HCEC 1CT (cell line): ENCODE data around the gene UBAP1.
"Not testable (repeated sequence)": the region's sequence is repeated elsewhere in the genome, so short reads cannot be mapped to it uniquely, and the experiment has no call there.

Experiments used
- DNase-seq: peaks from one replicate; pipeline ENCODE4 v3.0.0-alpha.2; 2017

The UBAP1 gene

DNA sequence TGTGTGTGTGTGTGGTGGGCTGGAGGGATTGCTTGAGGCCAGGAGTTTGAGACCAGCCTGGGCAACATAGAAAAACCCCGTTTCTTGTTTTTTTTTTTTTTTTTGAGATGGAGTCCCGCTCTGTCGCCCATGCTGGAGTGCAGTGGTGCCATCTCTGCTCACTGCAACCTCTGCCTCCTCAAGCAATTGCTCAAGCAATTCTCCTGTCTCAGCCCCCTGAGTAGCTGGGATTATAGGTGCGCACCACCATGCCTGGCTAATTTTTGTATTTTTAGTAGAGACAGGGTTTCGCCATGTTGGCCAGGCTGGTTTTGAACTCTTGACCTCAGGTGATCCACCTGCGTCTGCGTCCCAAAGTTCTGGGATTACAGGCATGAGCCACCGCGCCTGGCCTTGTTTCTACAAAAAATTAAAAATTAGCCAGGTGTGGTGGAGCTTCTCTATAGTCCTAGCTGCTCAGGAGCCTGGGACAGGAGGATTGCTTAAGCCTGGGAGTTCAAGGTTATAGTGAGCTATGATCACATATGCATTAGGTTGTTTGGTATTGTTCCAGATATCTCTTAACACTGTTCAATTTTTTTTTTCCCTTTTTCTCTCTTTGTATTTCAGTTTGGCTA lies 47.4 kb downstream of the UBAP1 start:
- not testable (repeated sequence) for DNase-seq

DNA sequence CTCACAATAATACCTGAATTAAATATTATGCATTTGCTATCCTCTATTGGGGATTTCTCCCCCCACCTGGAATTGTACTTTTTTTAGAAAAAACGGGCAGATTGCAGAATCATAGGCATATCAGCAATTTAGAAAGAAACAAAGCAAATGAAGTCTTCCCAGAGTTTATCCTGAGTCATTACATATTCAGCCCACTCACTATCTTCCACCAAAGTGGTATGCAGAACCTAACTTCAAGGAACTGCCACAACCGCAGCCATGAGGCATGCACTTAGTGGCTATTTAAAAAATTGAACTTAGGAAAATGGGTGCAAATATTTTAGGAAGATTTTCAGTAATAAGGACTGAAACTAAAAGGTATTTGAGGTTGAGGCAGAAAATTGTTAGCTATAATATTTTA lies 48.6 kb downstream of the UBAP1 start:
- DNase-seq = peak; percentile 26

DNA sequence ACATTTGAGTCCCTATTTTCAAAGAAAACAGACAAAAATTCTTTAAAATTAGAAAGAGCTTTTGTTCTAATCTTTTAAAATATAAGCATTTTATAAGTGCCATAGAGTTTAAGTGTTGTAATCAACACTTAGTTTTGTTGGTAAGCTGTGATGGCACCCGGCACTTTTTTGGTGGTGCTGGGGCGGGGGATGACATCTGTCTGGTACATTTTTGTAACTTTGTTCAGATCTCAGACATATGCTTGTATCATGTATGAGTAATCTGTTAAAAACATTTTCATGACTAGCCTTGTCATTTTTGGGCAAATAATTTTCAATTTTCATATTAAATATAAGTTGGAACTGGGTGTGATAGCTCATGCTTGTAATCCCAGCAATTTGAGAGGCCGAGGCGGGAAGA lies 51.7 kb downstream of the UBAP1 start:
- peak; percentile 35 for DNase-seq

DNA sequence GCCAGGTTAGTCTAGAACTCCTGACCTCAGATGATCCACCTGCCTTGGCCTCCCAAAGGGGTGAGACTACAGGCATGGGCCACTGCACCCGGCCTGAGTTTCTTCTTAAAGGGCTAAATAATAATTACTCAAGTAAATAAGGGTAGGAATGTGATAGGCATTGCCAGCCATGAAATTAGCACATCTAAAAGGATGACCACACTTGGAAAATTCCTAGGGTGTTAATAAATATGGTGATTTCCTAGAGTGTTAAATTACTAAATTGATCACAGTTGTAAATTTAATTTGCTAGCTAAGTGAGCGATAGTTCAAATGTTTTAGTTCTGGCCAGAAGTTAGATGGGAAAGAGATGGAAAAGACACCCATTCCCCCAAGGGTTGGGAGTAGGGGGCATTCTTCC lies 53.4 kb downstream of the UBAP1 start:
- no peak for DNase-seq

DNA sequence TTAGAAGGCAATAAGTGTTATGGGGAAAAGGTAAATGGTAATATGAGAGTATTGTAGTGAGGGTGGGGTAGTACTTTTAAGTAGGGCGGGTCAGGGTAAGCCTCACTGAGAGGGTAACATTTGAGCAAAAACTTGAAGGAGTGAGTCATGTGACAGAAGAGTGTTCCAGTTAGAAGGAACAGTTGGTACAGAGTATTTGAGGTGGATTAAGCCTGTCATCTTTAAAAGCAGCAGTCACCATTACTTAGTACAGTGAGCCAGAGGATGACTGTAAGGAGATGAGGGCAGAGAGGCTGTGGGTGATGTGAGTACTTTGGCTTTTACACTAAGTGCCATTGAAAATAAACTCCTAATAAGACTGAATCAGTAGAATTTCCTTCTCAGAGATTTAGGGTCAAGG lies 54.8 kb downstream of the UBAP1 start:
- peak; percentile 47 for DNase-seq

DNA sequence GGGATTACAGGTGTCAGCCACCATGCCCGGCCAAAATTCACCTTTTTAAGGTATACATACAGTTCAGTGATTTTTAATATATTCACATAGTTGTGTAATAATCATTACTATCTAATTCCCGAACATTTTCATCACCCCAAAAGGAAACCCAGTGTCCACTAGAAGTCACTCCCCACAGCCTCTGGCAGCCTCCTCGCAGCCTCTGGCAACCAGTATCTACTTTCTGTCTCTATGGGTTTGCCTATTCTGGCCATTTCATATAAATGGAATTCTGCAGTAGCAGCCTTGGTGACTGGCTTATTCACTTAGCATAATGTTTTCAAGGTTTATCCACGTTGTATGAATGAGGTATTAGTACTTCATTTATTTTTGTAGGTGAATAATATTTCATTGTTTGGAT lies 59.0 kb downstream of the UBAP1 start:
- DNase-seq = no peak

DNA sequence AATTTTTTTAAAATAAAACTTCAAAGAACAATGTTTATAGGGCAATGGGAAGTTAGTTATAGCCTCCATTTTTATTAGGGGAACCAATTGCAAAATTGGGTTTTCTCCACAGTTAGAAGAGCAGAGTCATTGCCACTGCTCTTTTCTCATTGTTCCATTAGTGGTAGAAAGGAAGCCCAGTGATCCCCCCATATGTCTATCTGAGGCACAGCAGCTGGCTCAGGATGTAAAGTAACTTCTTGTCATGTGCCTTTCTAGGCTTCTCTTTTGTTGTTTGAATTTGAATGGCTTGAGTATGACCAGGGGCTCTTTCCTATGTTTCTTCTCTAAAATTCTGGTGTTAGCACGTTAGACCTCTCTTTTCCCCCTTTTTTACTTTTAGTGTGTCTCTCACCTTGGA lies 61.2 kb downstream of the UBAP1 start:
- no peak for DNase-seq

DNA sequence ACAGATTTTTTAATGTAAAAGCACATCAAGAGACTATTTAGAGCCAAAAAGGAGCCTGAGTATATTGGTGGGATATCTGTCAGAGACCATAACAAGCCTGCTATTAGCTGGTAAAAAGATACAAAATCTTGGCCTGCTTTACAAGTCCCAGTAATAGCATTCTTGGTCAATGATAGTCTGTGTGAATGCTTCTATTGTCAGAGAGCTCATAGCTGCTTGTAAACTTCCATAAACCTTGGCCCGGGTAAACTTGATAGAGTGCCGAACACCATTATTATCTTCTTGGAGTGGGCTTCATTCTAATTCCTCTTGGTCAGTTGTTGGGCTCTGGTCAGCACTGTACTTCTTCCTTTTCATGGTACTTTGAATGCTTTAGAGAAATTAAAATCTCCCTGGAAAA lies 64.0 kb downstream of the UBAP1 start:
- no peak for DNase-seq

DNA sequence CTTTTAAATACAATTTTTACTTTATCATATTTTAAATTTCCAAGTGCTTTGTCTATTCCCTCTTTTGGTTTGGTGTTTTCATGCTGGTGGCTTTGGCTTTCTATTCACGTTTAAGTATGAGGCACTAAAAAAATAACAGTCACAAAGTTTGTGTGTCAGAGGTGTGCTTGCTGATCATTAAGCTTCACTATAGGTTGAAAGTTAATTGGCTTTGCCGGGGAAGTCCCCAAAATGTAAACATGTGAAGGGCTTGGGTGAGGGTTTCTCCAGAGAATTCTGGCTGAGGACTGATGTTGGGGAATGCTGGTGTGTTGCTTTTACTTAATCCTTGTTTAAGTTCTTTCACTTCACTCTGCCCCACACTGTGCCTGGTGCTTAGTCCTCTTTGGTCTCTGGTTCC lies 66.4 kb downstream of the UBAP1 start:
- not testable (repeated sequence) for DNase-seq

DNA sequence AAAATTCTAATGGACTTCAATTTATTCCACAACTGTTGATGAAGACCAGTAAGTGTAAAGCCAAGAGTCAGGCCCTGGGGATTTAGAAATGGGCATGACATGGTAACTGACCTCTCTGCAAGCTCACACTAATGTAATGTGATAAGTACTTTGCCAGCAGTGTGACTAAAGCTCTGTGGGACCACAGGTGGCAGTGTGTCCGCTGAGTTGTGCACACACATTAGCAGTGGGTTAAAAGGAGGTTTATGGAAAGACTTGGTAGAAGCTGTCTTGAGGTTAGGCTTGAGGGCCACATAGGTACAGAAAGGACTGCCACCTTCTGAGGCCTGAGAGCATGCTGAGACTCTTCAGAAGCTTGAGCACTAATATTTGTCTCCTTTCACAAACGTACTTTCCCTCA lies 67.6 kb downstream of the UBAP1 start:
- no peak for DNase-seq

DNA sequence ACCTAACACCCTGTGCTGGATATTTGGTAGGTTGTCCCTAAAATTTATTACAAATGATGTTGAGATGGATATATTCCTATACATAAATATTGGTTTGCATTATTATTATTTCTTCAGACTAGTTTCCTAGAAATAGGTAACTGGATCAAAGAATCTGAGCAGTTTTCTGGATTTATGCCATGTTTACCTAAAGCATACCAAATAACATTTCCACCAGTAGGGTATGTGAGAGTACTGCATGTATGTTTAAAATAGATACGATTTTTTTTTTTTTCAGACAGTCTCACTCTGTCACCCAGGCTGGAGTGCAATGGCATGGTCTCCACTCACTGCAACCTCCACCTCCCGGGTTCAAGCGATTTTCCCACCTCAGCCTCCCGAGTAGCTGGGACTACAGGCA lies 68.9 kb downstream of the UBAP1 start:
- DNase-seq = peak; percentile 5

DNA sequence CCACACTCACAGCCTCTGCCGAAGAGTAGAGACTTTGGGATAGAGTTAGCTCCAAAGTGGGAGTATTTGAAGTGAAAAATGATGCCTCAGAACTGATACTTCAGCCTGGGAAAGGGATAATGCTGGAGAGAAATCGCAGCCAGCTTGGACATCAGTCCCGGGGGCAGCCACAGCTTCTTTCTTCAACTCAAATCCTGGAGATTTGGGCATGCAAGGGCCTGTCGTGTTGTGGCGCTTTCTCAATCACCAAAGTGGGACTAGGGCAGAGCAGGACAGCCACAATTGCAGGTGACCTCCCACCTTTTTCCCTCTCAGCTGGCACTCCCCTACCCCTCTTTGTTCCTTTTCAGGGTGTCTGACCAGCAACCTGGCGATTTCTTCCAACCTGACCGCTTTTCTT lies 70.4 kb downstream of the UBAP1 start:
- DNase-seq = no peak

DNA sequence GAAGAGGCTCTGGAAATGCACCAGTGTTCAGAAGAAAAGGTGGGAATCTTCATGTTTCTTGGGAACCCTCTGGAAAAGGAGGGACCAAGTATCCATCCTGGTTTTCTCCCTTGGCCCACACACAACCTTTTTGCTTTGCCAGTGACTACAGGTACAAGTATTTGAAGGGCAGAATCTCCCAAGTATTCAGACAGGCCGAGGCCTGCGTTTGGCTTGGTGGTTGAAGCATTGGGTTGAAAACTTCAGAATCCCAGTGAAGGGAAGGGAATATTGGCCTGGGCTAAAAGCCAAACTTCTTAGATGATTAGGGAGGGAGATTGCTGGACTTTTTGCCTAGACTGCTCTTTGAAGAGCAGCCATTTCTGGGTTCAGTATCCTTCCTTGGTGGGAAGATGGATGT lies 71.9 kb downstream of the UBAP1 start:
- no peak for DNase-seq

DNA sequence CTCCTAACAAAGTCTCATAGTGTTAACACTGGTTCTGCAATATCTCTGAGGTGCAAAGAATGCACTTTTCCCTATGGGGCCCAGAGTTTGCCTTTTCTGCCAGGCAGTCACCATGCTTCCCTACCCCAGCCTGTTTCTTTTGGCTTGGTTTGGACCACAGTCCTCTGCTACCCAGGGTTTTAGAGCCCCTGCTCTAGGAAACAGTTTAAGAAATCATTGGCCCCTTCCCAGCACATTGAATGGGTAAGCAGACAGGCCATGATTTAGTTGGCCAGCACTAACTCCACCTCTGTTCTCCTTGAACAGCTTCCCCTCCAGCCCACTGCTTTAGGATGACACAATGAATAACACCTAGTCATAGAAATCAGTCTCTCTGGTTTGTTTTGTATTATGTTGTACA lies 73.2 kb downstream of the UBAP1 start:
- DNase-seq = no peak

DNA sequence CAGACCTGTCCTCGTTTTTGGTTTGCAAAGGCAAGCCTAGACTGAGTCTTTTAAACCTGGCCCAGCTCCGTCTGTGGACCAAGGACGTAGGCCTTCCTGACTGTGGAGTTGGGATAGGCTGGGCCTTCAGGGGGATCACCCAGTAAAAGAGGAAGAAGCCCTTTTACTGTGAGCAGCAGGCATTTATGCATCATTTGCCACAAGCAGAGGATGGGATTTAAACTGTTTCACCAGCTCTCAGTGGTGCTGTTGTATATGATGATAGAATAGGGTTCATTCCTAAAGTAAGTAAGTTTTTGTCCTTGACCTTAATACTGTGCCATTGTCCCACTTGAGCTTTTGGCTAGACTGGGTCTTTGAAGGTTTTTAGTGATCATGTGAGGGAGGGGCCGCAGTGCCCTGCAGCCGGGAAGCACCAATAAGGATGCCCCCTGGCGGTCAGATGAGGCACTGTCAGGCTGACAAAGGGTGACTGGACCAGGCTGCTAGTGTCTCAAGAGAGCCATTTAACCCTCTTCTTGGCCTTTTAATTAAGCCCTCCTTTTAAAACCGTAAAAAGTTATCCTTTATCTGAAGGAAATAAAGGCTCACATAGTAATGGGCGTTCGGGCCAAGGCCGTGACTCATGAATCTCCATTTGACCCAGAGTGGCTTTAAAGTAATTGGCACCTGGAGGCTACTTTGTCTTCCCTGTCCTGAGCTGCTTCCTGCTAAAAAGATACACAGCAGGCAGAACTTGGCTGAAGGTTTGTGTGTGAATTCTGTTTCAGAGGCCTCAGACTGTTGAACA lies 74.0 kb downstream of the UBAP1 start:
- peak; percentile 56 for DNase-seq

DNA sequence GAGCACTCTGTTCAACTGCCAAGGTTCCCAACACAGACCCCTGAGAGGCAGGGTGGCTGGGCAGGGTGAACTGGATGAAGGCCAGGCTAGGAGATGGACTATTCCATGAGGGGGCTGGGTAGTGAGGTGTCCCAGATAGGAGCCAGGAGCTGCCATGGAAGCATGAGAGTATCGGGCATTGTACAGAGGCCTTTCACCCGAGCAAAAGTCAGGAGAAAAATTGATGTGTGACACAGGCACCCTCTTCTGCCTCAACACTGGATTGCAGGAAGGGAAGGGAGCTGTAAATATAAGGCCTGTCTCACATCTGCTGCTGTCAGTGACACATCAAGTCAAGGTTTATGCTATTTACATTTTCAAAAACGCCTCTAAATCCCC lies 74.6 kb downstream of the UBAP1 start:
- peak; percentile 53 for DNase-seq

DNA sequence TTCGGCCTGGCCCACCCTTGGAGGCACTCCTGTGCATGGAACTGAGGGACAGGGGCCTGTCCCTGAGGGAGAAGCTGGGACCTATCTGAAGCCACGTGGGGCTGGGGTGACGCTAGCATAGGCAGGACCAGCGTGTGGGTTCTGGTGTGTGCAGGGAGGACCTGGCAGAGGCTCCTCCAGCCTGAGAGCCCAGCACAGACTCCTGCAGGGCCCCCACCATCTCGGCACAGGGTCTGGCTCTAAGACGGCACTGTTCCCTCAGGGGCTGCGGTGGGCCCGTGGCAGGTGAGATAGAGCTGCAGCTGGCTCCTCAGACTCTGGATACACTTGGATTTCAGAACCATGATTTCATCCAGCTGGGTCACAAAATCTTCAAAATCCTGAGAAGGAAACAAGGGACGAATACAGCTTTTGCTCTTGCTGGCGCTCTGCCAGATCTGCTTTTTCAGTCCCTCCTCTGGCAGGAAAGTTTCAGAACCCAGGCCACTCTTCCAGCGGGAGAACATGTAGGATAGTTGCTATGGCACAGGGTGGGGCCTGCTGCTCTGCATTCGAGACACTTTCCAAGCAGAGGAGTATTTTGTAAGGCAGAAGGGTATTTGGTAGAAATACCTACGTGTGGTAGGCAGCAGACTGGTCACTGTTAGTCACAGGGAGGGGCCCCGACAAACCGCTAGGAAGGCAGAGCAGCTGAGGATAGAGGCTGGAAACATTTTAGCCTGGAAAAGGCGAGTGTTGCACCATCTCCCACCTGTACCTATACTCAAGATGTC lies 75.5 kb downstream of the UBAP1 start:
- DNase-seq = peak; percentile 90

DNA sequence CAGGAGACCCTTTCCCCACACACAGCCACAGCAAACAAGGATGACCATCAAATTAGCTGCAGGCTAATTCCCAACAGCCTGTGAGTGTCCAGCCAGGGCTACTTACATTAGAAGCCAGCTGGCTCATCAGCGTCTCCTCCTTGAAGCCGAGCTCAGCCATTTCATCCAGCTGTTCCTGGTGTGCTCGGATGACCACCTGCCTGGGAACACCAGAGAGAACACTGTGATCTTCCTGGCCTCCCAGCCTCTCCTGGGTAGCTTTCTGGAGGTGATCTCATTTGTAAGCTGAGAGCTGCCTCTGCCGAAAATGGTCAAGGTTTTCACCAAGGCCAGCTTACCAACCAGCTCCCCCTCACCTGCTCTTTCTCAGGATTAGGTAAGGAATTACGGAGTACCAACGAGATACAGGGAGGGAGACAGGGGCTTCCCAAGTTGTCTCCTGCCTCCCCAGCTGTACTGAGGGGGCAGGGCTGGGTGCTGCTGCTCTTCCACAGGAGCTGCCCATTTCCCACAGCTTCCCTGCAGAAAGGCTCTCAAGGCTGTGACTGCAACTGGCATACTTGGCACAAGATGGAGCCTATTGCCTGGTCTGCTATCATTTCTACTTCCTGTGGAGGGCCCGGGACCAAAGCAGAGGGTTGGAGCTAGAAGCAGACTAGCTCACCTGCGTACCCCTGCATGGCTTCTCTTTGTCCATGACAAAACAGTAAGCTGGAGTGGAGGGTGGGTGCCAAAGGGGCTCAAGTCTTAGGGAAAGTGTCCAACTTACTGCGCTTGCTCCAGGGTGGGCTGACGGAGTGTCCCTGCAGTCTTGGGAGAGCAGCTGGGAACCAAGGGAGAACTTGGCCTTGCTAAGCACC lies 76.4 kb downstream of the UBAP1 start:
- DNase-seq = peak; percentile 44

DNA sequence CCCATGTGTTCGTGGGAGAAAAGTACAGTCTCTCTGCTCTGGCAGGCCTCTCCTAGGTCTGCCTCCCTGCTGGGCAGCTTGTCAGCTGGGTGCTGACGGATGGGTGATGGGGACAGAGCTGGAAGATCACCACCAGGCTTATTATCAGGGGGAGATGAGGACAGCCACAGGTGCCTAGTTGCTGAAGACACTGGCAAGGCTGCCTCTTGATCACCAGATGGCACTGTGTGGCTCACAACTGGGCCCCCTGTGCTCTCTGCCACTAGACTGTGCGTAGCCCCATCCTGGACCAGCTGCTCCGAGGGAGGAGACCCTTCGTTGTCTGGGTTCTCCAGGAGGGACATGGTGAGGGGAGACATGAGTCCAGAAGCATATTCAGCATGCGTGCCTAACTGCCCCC lies 77.3 kb downstream of the UBAP1 start:
- DNase-seq = no peak

DNA sequence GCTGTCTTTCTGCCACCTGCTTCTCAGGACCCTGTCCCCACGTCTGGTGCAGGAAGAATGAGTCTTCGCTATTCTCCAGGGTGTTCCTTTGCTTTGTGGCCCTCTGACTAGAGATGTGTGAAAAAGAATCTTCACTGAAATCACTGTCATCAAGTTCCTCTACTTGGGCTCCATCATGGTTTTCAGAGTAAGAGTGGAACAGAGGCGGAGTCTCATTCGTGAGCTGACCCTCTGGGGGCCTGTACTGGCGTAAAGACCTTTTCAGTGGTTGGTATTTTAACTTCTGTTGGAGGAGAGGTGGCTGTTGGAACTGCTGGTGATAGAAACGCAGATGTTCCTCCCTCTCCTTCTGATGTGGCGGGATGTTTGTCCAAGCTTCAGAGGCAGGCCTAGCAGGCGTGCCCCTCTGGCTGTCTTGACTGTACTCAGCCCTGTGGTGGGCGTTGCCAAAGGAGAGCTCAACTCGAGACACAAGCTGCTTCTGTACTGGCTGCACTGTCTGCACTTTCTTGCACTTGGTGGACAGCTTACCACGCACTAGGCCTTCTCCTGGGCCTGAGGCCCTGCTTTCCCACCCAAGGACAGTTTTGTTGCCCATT lies 78.2 kb downstream of the UBAP1 start:
- no peak for DNase-seq

DNA sequence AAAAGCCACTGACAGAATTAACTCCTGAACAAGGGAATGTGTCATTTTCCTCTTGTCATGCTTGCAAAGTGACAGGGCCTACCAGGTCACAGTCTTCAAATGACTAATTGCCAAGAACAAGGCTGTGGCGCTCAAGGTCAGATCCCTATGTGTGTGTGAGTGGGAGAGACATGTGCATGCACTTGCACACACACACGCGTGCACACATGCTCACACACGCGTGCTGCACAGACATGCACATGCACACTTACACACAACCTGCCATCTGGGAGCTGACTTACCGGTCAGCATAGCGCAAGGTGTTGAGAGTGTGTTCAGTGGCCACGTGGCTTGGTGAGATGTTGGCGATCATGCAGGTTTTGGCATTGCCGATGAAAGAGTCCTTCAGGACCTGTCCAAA lies 80.5 kb downstream of the UBAP1 start:
- no peak for DNase-seq

DNA sequence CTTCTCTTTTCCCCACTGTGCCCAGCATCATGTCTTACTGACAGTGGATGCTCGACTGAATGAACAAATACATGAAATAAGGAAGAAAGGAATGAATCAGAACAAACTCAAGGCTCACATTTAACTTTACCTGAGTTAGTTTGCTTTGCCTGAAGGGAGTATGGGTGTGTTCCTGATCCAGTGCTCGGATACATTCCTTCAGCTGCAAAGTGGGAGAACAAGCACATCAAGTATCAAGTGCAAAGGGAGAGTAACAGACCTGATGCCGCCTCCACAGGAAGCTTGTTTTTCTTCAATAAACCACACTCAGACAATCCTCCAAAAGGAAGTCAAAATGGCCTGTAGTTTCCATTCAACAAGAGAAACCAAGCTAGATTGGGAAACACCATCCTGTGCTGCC lies 84.1 kb downstream of the UBAP1 start:
- DNase-seq = no peak

DNA sequence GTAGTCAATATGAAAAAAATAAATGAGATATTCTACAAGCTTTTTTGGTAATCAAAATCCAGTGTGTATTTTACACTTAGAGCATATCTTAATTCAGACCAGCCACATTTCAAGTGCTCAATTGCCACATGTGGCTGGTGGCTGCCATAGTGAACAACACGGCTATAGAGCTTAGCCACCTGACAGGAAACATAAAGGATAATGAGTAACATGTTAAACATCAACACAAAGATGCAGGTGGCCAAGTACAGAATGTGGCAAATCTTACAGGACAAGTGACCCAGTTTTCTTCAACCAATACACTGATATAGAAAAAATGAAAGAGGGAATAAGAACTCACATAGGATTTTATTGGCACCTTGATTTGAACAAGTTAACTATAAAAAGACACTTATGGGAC lies 88.8 kb downstream of the UBAP1 start:
- DNase-seq = no peak
